ENCODE data around the gene ARL8B. TPM values are rescaled to one million over a fixed set of nuclear protein-coding genes. Genes with fewer than 3 reads are reported as not detected.

Gene ARL8B
- total and polyA plus RNA-seq, 2 experiments from 2014 or later: 26.4 to 41.1 TPM

DNA sequence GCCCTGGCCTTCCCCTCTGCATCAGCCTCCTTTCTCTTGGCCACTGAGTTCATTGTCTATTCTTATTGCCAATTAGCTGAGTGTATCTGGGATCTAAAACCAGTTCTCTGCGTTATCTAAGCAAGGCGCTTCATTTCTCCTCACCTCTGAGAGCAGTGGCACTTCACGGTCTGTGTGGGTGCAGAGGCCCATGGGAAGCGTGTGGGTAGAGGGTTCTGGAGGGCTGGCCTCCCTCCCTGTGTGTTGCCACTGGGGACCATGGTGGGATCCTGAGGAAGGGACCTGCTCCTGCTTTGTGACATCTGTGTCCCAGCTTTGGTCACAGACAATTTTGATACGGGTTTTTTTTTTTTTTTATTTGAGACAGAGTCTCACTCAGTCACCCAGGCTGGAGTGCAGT, 98.1 kb downstream of the ARL8B start:
- no peak for DNase-seq (ENCODE audit: low read depth in 1 of 2, low spot score in 1 of 2)
- TF ChIP-seq, protein P1, sequence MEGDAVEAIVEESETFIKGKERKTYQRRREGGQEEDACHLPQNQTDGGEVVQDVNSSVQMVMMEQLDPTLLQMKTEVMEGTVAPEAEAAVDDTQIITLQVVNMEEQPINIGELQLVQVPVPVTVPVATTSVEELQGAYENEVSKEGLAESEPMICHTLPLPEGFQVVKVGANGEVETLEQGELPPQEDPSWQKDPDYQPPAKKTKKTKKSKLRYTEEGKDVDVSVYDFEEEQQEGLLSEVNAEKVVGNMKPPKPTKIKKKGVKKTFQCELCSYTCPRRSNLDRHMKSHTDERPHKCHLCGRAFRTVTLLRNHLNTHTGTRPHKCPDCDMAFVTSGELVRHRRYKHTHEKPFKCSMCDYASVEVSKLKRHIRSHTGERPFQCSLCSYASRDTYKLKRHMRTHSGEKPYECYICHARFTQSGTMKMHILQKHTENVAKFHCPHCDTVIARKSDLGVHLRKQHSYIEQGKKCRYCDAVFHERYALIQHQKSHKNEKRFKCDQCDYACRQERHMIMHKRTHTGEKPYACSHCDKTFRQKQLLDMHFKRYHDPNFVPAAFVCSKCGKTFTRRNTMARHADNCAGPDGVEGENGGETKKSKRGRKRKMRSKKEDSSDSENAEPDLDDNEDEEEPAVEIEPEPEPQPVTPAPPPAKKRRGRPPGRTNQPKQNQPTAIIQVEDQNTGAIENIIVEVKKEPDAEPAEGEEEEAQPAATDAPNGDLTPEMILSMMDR (IDR thresholded peaks at IDR 0.05; ENCODE audit: low read depth, low read length): no peak
- no peaks in the 10 kb centered on the region for H3K27me3 ChIP-seq
- no peaks in the 10 kb centered on the region for H3K9me3 ChIP-seq (ENCODE audit: low read depth)
- H3K4me3 ChIP-seq: no peak overlapping the region
- H3K27ac ChIP-seq: no peak overlapping the region
- H3K4me1 ChIP-seq (ENCODE audit: low read depth): no peaks in the 10 kb centered on the region
- peaks cover 15% of the 10 kb centered on the region for H3K36me3 ChIP-seq

DNA sequence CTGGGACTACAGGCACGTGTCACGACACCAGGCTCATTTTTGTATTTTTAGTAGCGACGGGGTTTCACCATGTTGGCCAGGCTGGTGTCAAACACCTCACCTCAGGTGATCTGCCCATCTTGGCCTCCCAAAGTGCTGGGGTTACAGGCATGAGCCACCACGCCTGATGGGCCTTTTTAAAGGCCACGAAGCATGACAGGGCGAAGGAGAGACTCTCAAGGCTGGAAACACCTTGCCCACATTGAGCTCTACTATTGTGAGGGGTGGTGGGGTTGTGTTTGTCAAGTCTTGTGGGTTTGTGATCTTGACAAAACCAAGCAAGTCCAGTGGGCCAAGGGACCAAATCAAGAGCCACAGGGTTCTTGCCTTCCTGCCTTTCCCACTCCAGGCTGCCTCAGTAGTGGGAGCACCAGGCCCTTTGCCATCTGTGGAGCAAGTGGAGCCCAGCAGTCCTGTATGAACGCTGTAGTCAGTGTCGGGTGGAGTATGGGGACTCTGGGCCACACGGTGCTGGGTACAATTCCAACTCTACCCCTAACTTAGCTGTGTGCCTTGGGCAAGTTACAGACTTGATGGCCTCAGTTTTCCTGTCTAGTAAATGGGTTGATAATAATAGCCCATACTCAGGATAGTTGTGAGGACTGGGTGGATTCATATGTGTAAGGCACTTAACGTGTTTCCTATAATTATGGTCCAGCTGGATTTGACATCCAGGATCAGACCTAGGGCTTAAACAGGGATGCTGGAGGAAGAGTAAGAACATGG, 98.8 kb downstream of the ARL8B start:
- Histone ChIP-seq H3K27me3 (no peaks in the 10 kb centered on the region), H3K4me1 (ENCODE audit: low read depth) (no peaks in the 10 kb centered on the region), H3K9me3 (ENCODE audit: low read depth) (no peaks in the 10 kb centered on the region), H3K36me3 (peaks cover 12% of the 10 kb centered on the region), H3K27ac (no peak overlapping the region), H3K4me3 (no peak overlapping the region)
- DNase-seq (ENCODE audit: low read depth in 1 of 2, low spot score in 1 of 2): no peak
- TF ChIP-seq, protein P1 (IDR thresholded peaks at IDR 0.05; ENCODE audit: low read depth, low read length): no peak

DNA sequence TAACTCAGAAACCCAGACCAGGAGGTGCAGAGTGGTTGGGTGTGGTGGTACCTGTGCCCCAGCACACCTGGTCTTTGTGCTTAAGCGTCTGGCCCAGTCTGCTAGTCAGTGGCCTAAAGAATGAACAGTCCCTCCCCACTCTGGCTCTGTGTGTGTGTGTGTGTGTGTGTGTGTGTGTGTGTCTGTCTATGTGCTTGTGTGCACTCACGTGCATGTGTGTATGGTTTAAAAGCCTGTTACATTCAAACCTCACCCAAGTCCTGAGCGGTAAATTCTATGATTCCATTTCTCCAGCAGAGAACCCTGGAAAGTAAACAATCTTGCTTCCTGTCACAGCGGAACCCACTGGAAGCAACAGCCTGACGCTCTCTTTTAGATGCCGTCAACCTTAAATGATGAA, 99.6 kb downstream of the ARL8B start:
- TF ChIP-seq, protein P1 (IDR thresholded peaks at IDR 0.05; ENCODE audit: low read depth, low read length): no peak

DNA sequence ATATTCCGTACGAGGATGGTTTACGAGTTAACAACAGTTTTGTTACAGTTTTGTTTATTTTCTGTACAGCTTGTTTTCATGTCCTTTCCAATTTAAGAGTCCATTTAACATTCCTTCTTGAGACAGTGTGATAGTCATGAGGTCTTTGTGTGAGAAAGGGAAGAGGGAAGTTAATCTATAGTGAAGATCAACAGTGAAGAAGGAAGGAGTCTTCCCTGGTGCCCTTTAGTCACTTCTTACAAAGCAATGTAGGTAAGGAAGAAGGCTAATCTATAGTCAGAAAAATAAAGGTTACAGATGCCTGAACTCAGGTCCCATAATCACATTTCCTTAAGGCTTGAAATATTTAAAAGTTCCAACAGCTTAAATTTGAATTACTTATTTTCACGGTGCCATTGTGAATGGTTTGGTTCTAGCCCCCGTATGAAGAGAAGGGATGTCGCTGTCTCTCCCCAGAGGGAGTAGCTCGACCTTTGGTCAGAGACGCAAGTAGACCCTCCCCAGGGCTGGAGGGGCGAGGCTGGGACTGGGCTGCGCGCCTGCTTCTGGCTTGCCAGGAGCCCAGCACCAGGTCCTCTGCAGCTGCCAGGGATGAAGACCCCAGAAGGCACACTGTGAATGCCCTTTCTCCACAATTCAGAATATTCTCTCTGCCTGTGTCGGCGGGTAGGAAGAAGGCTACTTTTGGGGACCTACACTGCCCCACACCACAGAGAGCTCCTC, 100.4 kb downstream of the ARL8B start:
- Histone ChIP-seq H3K27me3 (no peaks in the 10 kb centered on the region), H3K9me3 (ENCODE audit: low read depth) (no peaks in the 10 kb centered on the region), H3K4me3 (no peak overlapping the region), H3K4me1 (ENCODE audit: low read depth) (no peaks in the 10 kb centered on the region), H3K36me3 (peaks cover 4% of the 10 kb centered on the region), H3K27ac (no peak overlapping the region)
- DNase-seq (ENCODE audit: low read depth in 1 of 2, low spot score in 1 of 2): no peak
- TF ChIP-seq, protein P1 (IDR thresholded peaks at IDR 0.05; ENCODE audit: low read depth, low read length): no peak

More for the DNA sequence above, 99.6 kb downstream of the ARL8B start:
- Histone ChIP-seq H3K27ac (no peak overlapping the region), H3K36me3 (peaks cover 10% of the 10 kb centered on the region), H3K4me1 (ENCODE audit: low read depth) (no peaks in the 10 kb centered on the region), H3K9me3 (ENCODE audit: low read depth) (no peaks in the 10 kb centered on the region), H3K27me3 (no peaks in the 10 kb centered on the region), H3K4me3 (no peak overlapping the region)
- DNase-seq (ENCODE audit: low read depth in 1 of 2, low spot score in 1 of 2): no peak

DNA sequence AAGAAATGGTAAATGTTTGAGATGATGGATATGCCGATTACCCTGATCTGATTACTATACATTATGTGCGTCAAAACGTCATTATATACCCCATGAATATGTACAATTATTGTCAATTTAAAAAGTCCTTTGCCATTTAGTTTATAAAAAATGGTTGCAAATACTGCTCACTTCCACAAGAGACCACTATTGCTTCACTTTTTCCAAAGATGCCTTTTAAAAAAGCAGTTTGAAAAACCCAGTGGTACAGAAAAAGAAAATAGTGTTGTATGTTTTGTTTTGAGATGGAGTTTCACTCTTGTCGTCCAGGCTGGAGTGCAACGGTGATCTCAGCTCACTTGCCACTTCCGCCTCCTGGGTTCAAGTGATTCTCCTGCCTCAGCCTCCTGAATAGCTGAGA, 104.7 kb downstream of the ARL8B start:
- H3K27ac ChIP-seq: no peak overlapping the region
- H3K4me3 ChIP-seq: no peak overlapping the region
- H3K9me3 ChIP-seq (ENCODE audit: low read depth): no peaks in the 10 kb centered on the region
- H3K4me1 ChIP-seq (ENCODE audit: low read depth): no peaks in the 10 kb centered on the region
- H3K27me3 ChIP-seq: no peaks in the 10 kb centered on the region
- TF ChIP-seq, protein P1 (IDR thresholded peaks at IDR 0.05; ENCODE audit: low read depth, low read length): peak; percentile 52
- peak; percentile 24 to 58 for DNase-seq (ENCODE audit: low read depth in 1 of 2, low spot score in 1 of 2)
- H3K36me3 ChIP-seq: no peaks in the 10 kb centered on the region

Measured in cardiac muscle cell (in vitro differentiated cells and primary cell).